ENCODE results near the gene HOXA7. TPM values are rescaled to one million over a fixed set of nuclear protein-coding genes. Genes with fewer than 3 reads are reported as not detected.
A peak's percentile ranks its signal among the peaks of the same experiment; 100 is the strongest.

The HOXA7 gene
- total RNA-seq, 2 donors from 2014 or later, result 0.26 to 0.66 TPM

- H3K9me3 ChIP-seq, result no peaks in the 10 kb centered on the region
- H3K27ac ChIP-seq, result peak overlapping the region; percentile 9 to 67 (median 57)
- peak in 2 of 3 donors; percentile 35 for TF ChIP-seq POLR2A (IDR thresholded peaks at IDR 0.05)
- TF ChIP-seq CTCF (IDR thresholded peaks at IDR 0.05), result no peak
- H3K36me3 ChIP-seq (replicated peaks in 1 of 2; ENCODE audit: insufficient read depth in 1 of 2, low read depth in 2 of 2), result no peaks in the 10 kb centered on the region
- 11 to 33% methylated on average over 24 to 41 of the region's 41 CpGs for WGBS, 2 donors
- H3K4me1 ChIP-seq, result peaks cover 12% of the 10 kb centered on the region
- H3K4me3 ChIP-seq, result no peak overlapping the region
- intact Hi-C loops (cut with DNase I), result no loop called here
- DNase-seq (peak in 1 of 4 donors; percentile 27), ATAC-seq (peak; percentile 62)
- H3K27me3 ChIP-seq, result peaks cover 0 to 36% of the 10 kb centered on the region in 2 donors
These were observed 47.9 kb downstream of the HOXA7 start for GRCh38 chr7:27108390-27109127.

- ATAC-seq, result no peak
- WGBS, 2 donors, result 20 to 22% methylated on average over 28 to 45 of the region's 47 CpGs
- Histone ChIP-seq H3K9me3 (no peaks in the 10 kb centered on the region), H3K4me3 (no peak overlapping the region), H3K4me1 (peaks cover 14% of the 10 kb centered on the region), H3K27me3 (peaks cover 0 to 45% of the 10 kb centered on the region in 2 donors), H3K36me3 (replicated peaks in 1 of 2; ENCODE audit: insufficient read depth in 1 of 2, low read depth in 2 of 2) (no peaks in the 10 kb centered on the region), H3K27ac (peak overlapping the region; percentile 9 to 67 (median 57))
- TF ChIP-seq CTCF (IDR thresholded peaks at IDR 0.05) (no peak), POLR2A (IDR thresholded peaks at IDR 0.05) (no peak)
- no peak for DNase-seq
- intact Hi-C loops (cut with DNase I), result no loop called here
These were observed 48.8 kb downstream of the HOXA7 start for GRCh38 chr7:27107391-27108381.

GRCh38 chr7:27106901-27107240 lies 49.6 kb downstream of the HOXA7 start:
- Histone ChIP-seq H3K27ac (peak overlapping the region in 3 of 4 donors; percentile 8 to 66 (median 59)), H3K36me3 (replicated peaks in 1 of 2; ENCODE audit: insufficient read depth in 1 of 2, low read depth in 2 of 2) (no peaks in the 10 kb centered on the region), H3K27me3 (peaks cover 0 to 53% of the 10 kb centered on the region in 2 donors), H3K9me3 (no peaks in the 10 kb centered on the region), H3K4me3 (no peak overlapping the region), H3K4me1 (peaks cover 14% of the 10 kb centered on the region)
- ATAC-seq (no peak), DNase-seq (no peak)
- intact Hi-C loops (cut with DNase I), result no loop called here
- no peak for TF ChIP-seq POLR2A (IDR thresholded peaks at IDR 0.05)
- 16 to 19% methylated on average over 14 of the region's 14 CpGs for WGBS, 2 donors

GRCh38 chr7:27106181-27106900 lies 50.1 kb downstream of the HOXA7 start:
- H3K9me3 ChIP-seq, result no peaks in the 10 kb centered on the region
- H3K36me3 ChIP-seq (replicated peaks in 1 of 2; ENCODE audit: insufficient read depth in 1 of 2, low read depth in 2 of 2), result no peaks in the 10 kb centered on the region
- no peak for ATAC-seq
- TF ChIP-seq CTCF (IDR thresholded peaks at IDR 0.05) (no peak), POLR2A (IDR thresholded peaks at IDR 0.05) (peak in 1 of 3 donors; percentile 15)
- peaks cover 0 to 55% of the 10 kb centered on the region in 2 donors for H3K27me3 ChIP-seq
- intact Hi-C loops (cut with DNase I), result no loop called here
- H3K27ac ChIP-seq, result peak overlapping the region; percentile 8 to 66 (median 34)
- peak in 1 of 4 donors; percentile 12 for DNase-seq
- H3K4me3 ChIP-seq, result no peak overlapping the region
- WGBS, 2 donors, result 9 to 15% methylated on average over 29 to 38 of the region's 44 CpGs
- H3K4me1 ChIP-seq, result peaks cover 14% of the 10 kb centered on the region
